ENCODE data around the gene CHAD.

The CHAD gene

GRCh38 chr17:50464121-50464520 is 4.6 kb downstream of the CHAD start:
- ATAC-seq, result no peak
- no peak for TF ChIP-seq ZC3H10 (CRISPR knock-in tag; IDR thresholded peaks at IDR 0.05)
- no peak for TF ChIP-seq CREB5 (CRISPR knock-in tag; IDR thresholded peaks at IDR 0.05; ENCODE audit: low read depth)
- TF ChIP-seq ZNF8 (CRISPR knock-in tag; IDR thresholded peaks at IDR 0.05), result no peak
- no peak for TF ChIP-seq RARB (CRISPR knock-in tag; IDR thresholded peaks at IDR 0.05)
- no peak for TF ChIP-seq TCF4 (CRISPR knock-in tag; IDR thresholded peaks at IDR 0.05; ENCODE audit: borderline replicate concordance)
- TF ChIP-seq SNAI2 (CRISPR knock-in tag; IDR thresholded peaks at IDR 0.05), result no peak
- no peak for TF ChIP-seq ZNF565 (CRISPR knock-in tag; conservative IDR thresholded peaks at IDR 0.05; ENCODE audit: low read depth)
- TF ChIP-seq OSR1 (CRISPR knock-in tag; IDR thresholded peaks at IDR 0.05), result no peak
- TF ChIP-seq PPARA (CRISPR knock-in tag; IDR thresholded peaks at IDR 0.05; ENCODE audit: borderline replicate concordance), result no peak
- TF ChIP-seq GLIS3 (CRISPR knock-in tag; IDR thresholded peaks at IDR 0.05), result no peak
- no peak for TF ChIP-seq ISL1 (CRISPR knock-in tag; IDR thresholded peaks at IDR 0.05)
- TF ChIP-seq, protein P1, sequence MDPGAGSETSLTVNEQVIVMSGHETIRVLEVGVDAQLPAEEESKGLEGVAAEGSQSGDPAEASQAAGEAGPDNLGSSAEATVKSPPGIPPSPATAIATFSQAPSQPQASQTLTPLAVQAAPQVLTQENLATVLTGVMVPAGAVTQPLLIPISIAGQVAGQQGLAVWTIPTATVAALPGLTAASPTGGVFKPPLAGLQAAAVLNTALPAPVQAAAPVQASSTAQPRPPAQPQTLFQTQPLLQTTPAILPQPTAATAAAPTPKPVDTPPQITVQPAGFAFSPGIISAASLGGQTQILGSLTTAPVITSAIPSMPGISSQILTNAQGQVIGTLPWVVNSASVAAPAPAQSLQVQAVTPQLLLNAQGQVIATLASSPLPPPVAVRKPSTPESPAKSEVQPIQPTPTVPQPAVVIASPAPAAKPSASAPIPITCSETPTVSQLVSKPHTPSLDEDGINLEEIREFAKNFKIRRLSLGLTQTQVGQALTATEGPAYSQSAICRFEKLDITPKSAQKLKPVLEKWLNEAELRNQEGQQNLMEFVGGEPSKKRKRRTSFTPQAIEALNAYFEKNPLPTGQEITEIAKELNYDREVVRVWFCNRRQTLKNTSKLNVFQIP (CRISPR knock-in tag; IDR thresholded peaks at IDR 0.05; ENCODE audit: borderline replicate concordance, low read depth), result no peak
- TF ChIP-seq, protein P2, sequence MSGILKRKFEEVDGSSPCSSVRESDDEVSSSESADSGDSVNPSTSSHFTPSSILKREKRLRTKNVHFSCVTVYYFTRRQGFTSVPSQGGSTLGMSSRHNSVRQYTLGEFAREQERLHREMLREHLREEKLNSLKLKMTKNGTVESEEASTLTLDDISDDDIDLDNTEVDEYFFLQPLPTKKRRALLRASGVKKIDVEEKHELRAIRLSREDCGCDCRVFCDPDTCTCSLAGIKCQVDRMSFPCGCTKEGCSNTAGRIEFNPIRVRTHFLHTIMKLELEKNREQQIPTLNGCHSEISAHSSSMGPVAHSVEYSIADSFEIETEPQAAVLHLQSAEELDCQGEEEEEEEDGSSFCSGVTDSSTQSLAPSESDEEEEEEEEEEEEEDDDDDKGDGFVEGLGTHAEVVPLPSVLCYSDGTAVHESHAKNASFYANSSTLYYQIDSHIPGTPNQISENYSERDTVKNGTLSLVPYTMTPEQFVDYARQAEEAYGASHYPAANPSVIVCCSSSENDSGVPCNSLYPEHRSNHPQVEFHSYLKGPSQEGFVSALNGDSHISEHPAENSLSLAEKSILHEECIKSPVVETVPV (CRISPR knock-in tag; IDR thresholded peaks at IDR 0.05), result no peak
- no peak for TF ChIP-seq ARNTL (CRISPR knock-in tag; IDR thresholded peaks at IDR 0.05; ENCODE audit: borderline replicate concordance, low read depth)
- TF ChIP-seq ESRRG (CRISPR knock-in tag; IDR thresholded peaks at IDR 0.05), result no peak
- TF ChIP-seq BACH2 (CRISPR knock-in tag; IDR thresholded peaks at IDR 0.05; ENCODE audit: borderline replicate concordance), result no peak

GRCh38 chr17:50462446-50462845 is 6.2 kb downstream of the CHAD start:
- TF ChIP-seq BACH2 (CRISPR knock-in tag; IDR thresholded peaks at IDR 0.05; ENCODE audit: borderline replicate concordance) (no peak), TCF4 (CRISPR knock-in tag; IDR thresholded peaks at IDR 0.05; ENCODE audit: borderline replicate concordance) (no peak), ESRRG (CRISPR knock-in tag; IDR thresholded peaks at IDR 0.05) (no peak), ISL1 (CRISPR knock-in tag; IDR thresholded peaks at IDR 0.05) (no peak), ZFP30 (CRISPR knock-in tag; IDR thresholded peaks at IDR 0.05) (no peak), GLIS3 (CRISPR knock-in tag; IDR thresholded peaks at IDR 0.05) (no peak), CREB5 (CRISPR knock-in tag; IDR thresholded peaks at IDR 0.05; ENCODE audit: low read depth) (no peak), RARB (CRISPR knock-in tag; IDR thresholded peaks at IDR 0.05) (no peak), ZNF70 (CRISPR knock-in tag; IDR thresholded peaks at IDR 0.05) (no peak), ZNF565 (CRISPR knock-in tag; conservative IDR thresholded peaks at IDR 0.05; ENCODE audit: low read depth) (no peak), OSR1 (CRISPR knock-in tag; IDR thresholded peaks at IDR 0.05) (no peak), TOX (CRISPR knock-in tag; IDR thresholded peaks at IDR 0.05; ENCODE audit: borderline replicate concordance) (no peak), CSDC2 (CRISPR knock-in tag; IDR thresholded peaks at IDR 0.05) (no peak), ZC3H10 (CRISPR knock-in tag; IDR thresholded peaks at IDR 0.05) (no peak), SNAI2 (CRISPR knock-in tag; IDR thresholded peaks at IDR 0.05) (no peak), PATZ1 (CRISPR knock-in tag; IDR thresholded peaks at IDR 0.05; ENCODE audit: borderline replicate concordance) (no peak)
- TF ChIP-seq, protein P3, sequence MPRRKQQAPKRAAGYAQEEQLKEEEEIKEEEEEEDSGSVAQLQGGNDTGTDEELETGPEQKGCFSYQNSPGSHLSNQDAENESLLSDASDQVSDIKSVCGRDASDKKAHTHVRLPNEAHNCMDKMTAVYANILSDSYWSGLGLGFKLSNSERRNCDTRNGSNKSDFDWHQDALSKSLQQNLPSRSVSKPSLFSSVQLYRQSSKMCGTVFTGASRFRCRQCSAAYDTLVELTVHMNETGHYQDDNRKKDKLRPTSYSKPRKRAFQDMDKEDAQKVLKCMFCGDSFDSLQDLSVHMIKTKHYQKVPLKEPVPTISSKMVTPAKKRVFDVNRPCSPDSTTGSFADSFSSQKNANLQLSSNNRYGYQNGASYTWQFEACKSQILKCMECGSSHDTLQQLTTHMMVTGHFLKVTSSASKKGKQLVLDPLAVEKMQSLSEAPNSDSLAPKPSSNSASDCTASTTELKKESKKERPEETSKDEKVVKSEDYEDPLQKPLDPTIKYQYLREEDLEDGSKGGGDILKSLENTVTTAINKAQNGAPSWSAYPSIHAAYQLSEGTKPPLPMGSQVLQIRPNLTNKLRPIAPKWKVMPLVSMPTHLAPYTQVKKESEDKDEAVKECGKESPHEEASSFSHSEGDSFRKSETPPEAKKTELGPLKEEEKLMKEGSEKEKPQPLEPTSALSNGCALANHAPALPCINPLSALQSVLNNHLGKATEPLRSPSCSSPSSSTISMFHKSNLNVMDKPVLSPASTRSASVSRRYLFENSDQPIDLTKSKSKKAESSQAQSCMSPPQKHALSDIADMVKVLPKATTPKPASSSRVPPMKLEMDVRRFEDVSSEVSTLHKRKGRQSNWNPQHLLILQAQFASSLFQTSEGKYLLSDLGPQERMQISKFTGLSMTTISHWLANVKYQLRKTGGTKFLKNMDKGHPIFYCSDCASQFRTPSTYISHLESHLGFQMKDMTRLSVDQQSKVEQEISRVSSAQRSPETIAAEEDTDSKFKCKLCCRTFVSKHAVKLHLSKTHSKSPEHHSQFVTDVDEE (CRISPR knock-in tag; IDR thresholded peaks at IDR 0.05), result no peak
- TF ChIP-seq, protein P1 (CRISPR knock-in tag; IDR thresholded peaks at IDR 0.05; ENCODE audit: borderline replicate concordance, low read depth), result no peak
- TF ChIP-seq, protein P2 (CRISPR knock-in tag; IDR thresholded peaks at IDR 0.05), result no peak
- ATAC-seq, result no peak

Data from SK-N-SH treated with all-trans-retinoic acid at 6 μM for 48 hours (cell line).